HepG2 (cell line): ENCODE data around the gene P2RY6. TPM values are rescaled to one million over a fixed set of nuclear protein-coding genes. Genes with fewer than 3 reads are reported as not detected.
A peak's percentile ranks its signal among the peaks of the same experiment; 100 is the strongest.

Experiments
- AFF4 ChIP-seq: sonication (generic); formaldehyde crosslinking; IDR thresholded peaks from 2 replicates; pipeline ENCODE4 v1.4.0; 2020; ENCODE audit warnings: missing genetic modification reagents
- FOSL1 ChIP-seq: sonication (generic); formaldehyde crosslinking; IDR thresholded peaks from 2 replicates; pipeline ENCODE4 v1.9.0; 2021; ENCODE audit warnings: missing genetic modification reagents, borderline replicate concordance
- HES4 ChIP-seq: sonication (generic); formaldehyde crosslinking; IDR thresholded peaks from 2 replicates; pipeline ENCODE4 v1.9.0; 2021; ENCODE audit warnings: mild to moderate bottlenecking, missing genetic modification reagents, borderline replicate concordance
- MIER3 ChIP-seq: IDR thresholded peaks from 2 replicates; pipeline ENCODE4 v1.6.1; 2016; ENCODE audit warnings: missing compliant biosample characterization, borderline replicate concordance
- NCOR1 ChIP-seq: fragments of 200-600 bp; sonication (generic); IDR thresholded peaks from 2 replicates; pipeline ENCODE4 v1.7.0; 2017; ENCODE audit warnings: antibody characterized with exemption, low read length, borderline replicate concordance
- ZNF142 ChIP-seq: sonication (generic); formaldehyde crosslinking; IDR thresholded peaks from 2 replicates; pipeline ENCODE4 v1.4.0; 2020; ENCODE audit warnings: missing genetic modification reagents
- ZNF407 ChIP-seq: sonication (generic); formaldehyde crosslinking; IDR thresholded peaks from one replicate; pipeline ENCODE4 v1.5.1; 2020; ENCODE audit warnings: mild to moderate bottlenecking, missing genetic modification reagents; ENCODE audit errors: not compliant biosample characterization
- polyA plus RNA-seq, 8 experiments: library from polyadenylated mRNA; depleted of rRNA in 3 of 8; stranded (reverse) in 7 of 8; unstranded in 1 of 8; fragments of >200 nt; fragmentation: Illumina TruSeq in 4 of 8; extraction: Trizol in 4 of 8; gene quantifications; 2 replicates each; pipeline versions ENCODE4 v1.2.1 to v1.2.3, GENCODE V29; 2011 to 2016; ENCODE audit warnings: low read depth in 4 of 8, missing spikeins in 1 of 8, mixed read lengths in 1 of 8; ENCODE audit not compliant: insufficient read depth in 1 of 8
- total RNA-seq, 5 experiments: library from RNA; depleted of rRNA; stranded (reverse); fragments of >200 nt; fragmentation: Illumina TruSeq; extraction: Trizol; gene quantifications; 2 replicates each; pipeline ENCODE4 v1.2.3, GENCODE V29; 2016; ENCODE audit warnings: low read depth in 1 of 5

Gene P2RY6
- total and polyA plus RNA-seq, 2 of the 13 experiments (the other 11 are each of a cell fraction or from before 2014, with no cell fraction given): 0.09 to 0.29 TPM

- TF ChIP-seq ZNF142 (CRISPR knock-in tag) (no peak), AFF4 (CRISPR knock-in tag) (no peak), FOSL1 (no peak), ZNF407 (CRISPR knock-in tag) (no peak), HES4 (CRISPR knock-in tag) (0 out of 2 replicates have a peak, but pooled peaks have one; percentile 36), NCOR1 (no peak), MIER3 (0 out of 2 replicates have a peak, but pooled peaks have one; percentile 24)
Measured at GRCh38 chr11:73288873-73289707, 17.0 kb downstream of the P2RY6 start (continued).
